ENCODE data around the gene CDH7.

DNA sequence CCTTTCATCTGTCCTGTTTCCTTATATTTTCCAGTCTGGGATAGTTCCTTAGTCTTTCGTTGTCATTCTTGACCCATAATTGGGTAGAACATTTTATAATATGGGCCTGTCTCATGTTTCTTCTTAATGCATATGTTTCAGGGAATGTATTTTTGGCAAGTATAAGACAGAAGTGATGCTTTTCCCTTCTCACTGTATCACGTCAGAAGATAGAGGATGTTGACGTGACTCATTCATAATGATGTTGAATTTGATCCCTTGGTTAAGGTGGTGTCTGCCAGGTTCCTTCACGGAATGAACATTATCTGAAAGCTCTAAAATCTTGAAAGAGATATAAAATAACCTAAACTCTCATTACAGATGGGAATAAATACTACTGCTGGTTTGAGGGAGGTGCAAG, 18.8 kb downstream of the CDH7 start:
- TF ChIP-seq, protein P1, sequence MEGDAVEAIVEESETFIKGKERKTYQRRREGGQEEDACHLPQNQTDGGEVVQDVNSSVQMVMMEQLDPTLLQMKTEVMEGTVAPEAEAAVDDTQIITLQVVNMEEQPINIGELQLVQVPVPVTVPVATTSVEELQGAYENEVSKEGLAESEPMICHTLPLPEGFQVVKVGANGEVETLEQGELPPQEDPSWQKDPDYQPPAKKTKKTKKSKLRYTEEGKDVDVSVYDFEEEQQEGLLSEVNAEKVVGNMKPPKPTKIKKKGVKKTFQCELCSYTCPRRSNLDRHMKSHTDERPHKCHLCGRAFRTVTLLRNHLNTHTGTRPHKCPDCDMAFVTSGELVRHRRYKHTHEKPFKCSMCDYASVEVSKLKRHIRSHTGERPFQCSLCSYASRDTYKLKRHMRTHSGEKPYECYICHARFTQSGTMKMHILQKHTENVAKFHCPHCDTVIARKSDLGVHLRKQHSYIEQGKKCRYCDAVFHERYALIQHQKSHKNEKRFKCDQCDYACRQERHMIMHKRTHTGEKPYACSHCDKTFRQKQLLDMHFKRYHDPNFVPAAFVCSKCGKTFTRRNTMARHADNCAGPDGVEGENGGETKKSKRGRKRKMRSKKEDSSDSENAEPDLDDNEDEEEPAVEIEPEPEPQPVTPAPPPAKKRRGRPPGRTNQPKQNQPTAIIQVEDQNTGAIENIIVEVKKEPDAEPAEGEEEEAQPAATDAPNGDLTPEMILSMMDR (IDR thresholded peaks at IDR 0.05) = no peak
- no peak for TF ChIP-seq ZFX (IDR thresholded peaks at IDR 0.05; ENCODE audit: borderline replicate concordance)
